DMS114 treated with DMSO at 0.1 percent for 48 hours (cell line): ENCODE results near the gene IQCN.
A peak's percentile ranks its signal among the peaks of the same experiment; 100 is the strongest.

Experiments
- DNase-seq: peaks from one replicate; lab custom pipeline; 2025; ENCODE audit not compliant: unreplicated experiment; lab: John Stamatoyannopoulos, UW

The IQCN gene

DNA sequence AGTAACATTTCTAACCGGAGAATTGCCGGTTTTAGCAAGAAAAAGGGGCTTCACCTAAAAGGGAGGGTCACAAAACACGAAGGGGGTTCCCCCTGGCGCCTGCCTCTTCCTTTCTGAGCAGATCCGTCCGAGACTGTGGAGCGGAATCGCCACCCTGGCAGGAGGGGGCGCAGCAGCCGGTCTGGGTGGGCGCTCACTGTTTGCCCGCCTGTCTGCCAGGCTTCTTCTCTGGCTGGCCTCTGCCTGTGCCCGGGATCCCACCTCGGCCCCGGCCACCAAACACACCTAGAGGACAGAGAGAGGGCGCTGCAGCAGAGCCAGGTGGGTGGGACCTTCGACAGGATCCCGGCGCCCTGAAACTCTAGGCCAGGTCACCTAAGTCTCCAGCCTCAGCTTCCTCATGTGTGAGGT lies 33.0 kb upstream of the IQCN start:
- DNase-seq, result no peak

- no peak for DNase-seq
These were observed 32.6 kb upstream of the IQCN start for GRCh38 chr19:18306888-18307260.

DNA sequence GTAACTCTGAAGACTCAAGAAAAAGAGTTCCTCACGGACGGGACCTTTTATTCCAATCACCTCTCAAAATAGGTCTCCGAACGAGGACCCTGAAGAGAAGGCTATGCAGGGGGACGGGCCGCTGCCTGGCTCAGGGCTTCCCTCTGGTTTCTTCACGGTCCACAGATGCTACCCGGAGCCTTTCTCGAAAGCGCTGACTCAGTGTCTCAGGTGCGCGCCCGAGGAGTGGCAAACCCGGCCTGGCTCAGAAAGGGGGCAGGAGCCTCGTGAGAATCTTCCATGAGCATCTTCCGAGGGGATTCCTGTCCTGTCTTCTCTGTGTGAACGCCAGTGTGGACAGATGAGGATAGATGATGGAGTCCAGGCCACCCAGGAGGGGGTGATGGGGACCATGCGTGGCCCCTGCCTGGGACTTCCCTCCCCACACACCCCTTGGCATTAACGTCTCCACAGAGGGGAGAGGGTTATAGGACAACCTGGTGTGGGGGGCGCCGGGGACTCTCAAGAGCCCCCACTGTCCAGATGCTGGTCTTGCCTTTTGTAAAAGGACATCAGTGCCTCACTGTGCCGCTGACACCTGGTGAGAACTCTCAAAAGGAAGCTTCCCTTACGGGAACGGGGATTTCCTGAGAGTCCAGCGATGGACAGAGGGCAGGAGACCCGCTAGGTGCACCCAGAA lies 32.1 kb upstream of the IQCN start:
- no peak for DNase-seq

DNA sequence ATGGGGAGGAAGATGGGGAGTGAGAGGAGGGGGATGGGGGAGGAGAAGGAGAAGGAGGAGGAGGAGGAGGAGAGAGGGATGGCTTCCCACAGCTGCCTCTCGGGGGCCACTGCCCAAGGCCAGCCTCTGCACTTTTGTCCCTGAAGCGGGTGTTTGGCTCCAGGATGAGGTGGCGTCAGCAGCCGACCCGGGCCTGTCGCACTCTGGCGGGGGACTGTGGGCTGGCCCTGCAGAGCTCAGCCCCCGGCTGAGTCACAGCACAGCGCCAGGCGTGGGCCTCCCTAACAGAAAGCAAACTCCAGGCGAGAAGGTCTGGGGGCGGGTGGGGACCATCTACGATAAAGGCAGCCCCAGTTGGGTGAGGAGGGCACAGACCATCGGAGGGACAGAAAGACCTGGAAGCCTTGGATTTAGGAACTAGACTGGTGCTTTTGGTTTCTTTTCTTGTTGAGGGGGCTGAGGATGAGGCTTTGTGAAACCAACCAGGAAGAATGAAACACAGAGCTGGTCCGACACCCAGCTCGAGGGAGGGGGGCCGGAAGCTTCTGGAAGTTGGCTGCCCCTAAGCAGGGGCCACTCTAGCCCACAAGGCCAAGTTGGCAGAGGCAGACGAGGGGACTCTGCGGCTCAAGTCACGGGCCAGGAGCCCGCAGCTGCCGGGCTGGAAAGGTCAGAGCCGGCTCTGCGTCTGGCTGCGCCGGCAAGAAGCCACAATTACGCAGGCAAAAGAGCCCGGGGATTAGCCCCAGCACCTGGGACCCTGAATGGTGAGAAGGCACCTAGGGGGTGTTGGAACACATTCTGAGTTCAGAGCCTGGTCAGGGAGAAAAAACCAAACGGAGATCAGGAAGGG lies 30.4 kb upstream of the IQCN start:
- DNase-seq, result no peak

DNA sequence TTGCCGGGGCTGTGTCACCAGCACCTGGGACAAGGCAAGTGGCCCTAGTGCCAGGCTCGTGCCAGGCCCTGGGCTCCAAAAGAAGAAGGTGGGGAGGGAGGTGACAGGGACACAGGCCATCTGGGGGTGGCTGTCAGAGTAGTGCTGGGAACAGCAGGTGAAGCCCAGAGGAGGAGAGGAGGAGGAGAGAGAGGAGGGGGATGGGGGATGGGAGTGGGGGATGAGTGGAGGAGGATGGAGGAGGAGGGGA lies 29.9 kb upstream of the IQCN start:
- DNase-seq, result no peak

- no peak for DNase-seq
These were observed 27.5 kb upstream of the IQCN start for GRCh38 chr19:18301718-18302111.

GRCh38 chr19:18300930-18301717 lies 26.9 kb upstream of the IQCN start:
- DNase-seq, result no peak

- DNase-seq, result no peak
These were observed 25.4 kb upstream of the IQCN start for GRCh38 chr19:18299654-18300053.

DNA sequence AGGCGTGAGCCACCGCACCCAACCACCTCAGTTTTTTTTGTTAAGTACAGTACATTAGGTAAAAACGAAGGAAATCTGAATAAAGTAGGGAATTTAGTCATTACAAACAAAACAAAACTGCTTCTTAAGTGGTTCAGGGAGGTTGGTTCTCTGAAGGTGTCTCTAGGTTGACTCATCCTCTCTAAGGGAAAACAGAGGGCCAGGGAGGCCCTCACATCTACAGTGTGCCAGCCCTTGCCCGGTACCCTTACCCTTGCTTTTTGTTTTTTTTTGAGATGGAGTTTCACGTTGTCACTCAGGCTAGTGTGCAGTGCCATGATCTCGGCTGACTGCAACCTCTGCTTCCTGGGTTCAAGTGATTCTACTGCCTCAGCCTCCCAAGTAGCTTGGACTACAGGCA lies 24.3 kb upstream of the IQCN start:
- DNase-seq, result no peak

- no peak for DNase-seq
These were observed 23.1 kb upstream of the IQCN start for GRCh38 chr19:18297308-18297707.

DNA sequence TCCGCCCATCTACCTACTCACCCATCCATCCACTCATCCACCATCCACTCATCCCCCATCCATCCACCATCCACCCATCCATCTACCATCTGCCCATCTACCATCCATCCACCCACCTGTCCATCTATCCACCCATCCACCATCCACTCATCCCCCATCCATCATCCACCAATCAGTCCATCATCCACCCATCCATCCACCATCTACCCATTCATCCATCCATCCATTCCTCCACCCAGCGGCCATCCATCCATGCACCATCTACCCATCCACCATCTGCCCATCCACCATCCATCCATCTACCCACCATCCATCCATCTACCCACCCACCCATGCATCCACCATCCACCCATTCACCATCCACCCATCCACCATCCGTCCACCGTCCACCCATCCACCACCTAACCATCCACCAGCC lies 20.8 kb upstream of the IQCN start:
- DNase-seq, result no peak

- DNase-seq, result no peak
These were observed 20.2 kb upstream of the IQCN start for GRCh38 chr19:18294467-18294864.

GRCh38 chr19:18293642-18294466 lies 19.6 kb upstream of the IQCN start:
- no peak for DNase-seq

DNA sequence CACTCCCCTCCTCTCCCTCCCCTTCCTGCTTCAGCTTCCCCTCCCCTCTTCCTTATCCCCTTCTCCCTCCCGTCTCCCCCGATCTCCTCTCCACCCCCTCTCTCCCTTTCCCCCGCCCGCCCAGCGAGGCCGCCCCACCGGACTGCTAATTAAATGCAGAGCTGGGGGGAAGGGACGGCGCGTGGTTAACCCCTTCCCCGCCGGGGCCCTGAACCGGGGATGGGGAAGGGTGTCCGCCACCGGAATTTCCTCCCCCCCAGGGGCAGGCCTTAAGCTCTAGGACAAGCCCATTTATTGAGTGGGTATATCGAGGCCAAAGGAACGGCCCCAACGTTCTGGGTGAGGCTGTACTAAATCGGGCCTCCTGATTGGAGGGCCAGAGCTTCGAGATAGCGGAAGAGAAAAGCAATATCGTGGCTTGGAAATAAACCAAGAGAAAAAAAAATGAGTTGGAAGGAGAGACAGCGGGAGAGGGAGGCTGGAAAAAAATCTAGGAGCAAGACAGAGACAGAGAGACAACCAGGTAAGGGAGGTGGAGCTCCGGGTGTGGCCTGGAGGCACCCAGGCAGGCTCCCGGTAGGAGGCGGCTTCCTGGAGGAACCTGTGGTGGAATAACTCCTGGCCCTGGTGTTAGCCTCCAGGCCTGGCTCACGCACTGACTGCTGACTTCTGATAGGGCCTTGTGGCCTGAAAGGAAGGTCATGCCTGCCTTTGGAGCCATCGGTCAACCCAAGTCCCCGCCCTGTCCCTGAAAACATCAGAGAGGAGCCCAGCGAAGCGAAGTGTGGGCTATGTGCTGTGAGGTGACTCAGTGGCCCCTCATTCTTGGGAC lies 18.8 kb upstream of the IQCN start:
- DNase-seq, result peak; percentile 67

GRCh38 chr19:18292462-18292809 lies 18.2 kb upstream of the IQCN start:
- DNase-seq, result no peak

- DNase-seq, result peak; percentile 84
These were observed 17.6 kb upstream of the IQCN start for GRCh38 chr19:18291590-18292461.

DNA sequence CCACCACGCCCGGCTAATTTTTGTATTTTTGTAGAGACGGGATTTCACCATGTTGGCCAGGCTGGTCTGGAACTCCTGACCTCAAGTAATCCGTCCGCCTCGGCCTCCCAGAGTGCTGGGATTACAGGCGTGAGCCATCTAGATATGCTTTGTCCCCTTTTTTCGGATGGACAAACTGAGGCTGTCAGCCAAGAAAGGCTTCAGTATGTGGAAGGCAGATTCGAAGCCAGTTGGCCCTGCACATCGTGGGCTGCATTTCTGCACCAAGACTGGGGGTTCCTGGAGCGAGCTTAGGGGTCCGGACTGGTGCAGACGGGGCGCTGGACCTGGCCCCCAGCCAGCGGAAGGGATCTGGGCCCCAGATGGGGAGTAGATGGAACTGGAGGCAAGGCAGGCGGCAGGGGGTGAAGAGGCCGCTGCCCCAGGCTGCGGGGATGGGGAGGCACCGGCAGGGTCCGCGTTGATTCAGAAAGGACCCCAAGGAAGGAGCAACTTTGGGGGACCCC lies 16.8 kb upstream of the IQCN start:
- DNase-seq, result no peak

- no peak for DNase-seq
These were observed 16.2 kb upstream of the IQCN start for GRCh38 chr19:18290302-18291018.
